ENCODE measurements around the gene ARL14EPL. TPM values are rescaled to one million over a fixed set of nuclear protein-coding genes. Genes with fewer than 3 reads are reported as not detected.

The ARL14EPL gene
- total RNA-seq, 1 donor from 2014 or later = not detected

DNA sequence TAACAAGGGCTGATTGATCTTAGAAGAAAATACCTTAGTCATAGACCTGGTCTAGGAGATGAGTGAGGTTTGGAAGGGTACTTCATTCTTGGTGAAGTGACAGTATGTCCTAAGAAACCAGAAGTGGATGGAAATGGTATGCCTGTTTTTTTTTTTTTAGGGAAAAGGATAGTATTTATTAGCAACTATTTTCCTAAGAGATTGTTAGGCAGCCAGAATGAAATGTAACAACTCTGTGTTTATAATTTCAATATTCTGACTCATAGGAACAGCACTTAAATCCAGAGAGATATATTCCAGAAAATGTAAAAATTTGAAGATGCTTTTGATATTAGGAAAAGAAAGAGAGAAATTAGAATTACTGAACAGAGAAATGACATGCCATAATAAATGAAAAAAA is 21.2 kb upstream of the ARL14EPL start:
- H3K4me1 Mint-ChIP-seq = no peaks in the 10 kb centered on the region
- no peak for DNase-seq (ENCODE audit: low spot score)
- Histone ChIP-seq H3K79me2 (ENCODE audit: low read depth) (no peaks in the 10 kb centered on the region), H3K4me1 (no peaks in the 10 kb centered on the region), H3K9me3 (ENCODE audit: low read depth) (no peaks in the 10 kb centered on the region), H3K9ac (no peak overlapping the region), H3K36me3 (no peaks in the 10 kb centered on the region), H3F3A (ENCODE audit: low read depth) (no peaks in the 10 kb centered on the region), H3K4me3 (no peak overlapping the region), H3K27ac (no peak overlapping the region), H3K4me2 (no peak overlapping the region), H3K27me3 (no peaks in the 10 kb centered on the region), H2AFZ (replicated peaks) (no peak overlapping the region), H4K20me1 (ENCODE audit: low read depth) (no peaks in the 10 kb centered on the region)
- H3K36me3 Mint-ChIP-seq = no peaks in the 10 kb centered on the region
- TF ChIP-seq EZH2 (IDR thresholded peaks at IDR 0.05) (no peak), EZH2phosphoT487 (IDR thresholded peaks at IDR 0.05) (no peak)
- TF ChIP-seq, protein P1, sequence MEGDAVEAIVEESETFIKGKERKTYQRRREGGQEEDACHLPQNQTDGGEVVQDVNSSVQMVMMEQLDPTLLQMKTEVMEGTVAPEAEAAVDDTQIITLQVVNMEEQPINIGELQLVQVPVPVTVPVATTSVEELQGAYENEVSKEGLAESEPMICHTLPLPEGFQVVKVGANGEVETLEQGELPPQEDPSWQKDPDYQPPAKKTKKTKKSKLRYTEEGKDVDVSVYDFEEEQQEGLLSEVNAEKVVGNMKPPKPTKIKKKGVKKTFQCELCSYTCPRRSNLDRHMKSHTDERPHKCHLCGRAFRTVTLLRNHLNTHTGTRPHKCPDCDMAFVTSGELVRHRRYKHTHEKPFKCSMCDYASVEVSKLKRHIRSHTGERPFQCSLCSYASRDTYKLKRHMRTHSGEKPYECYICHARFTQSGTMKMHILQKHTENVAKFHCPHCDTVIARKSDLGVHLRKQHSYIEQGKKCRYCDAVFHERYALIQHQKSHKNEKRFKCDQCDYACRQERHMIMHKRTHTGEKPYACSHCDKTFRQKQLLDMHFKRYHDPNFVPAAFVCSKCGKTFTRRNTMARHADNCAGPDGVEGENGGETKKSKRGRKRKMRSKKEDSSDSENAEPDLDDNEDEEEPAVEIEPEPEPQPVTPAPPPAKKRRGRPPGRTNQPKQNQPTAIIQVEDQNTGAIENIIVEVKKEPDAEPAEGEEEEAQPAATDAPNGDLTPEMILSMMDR (IDR thresholded peaks at IDR 0.05) = no peak
- no peaks in the 10 kb centered on the region for H3K27me3 Mint-ChIP-seq (ENCODE audit: insufficient read depth, low read depth)
- H3K27ac Mint-ChIP-seq = no peak overlapping the region
- H3K9me3 Mint-ChIP-seq = no peaks in the 10 kb centered on the region
- no peak overlapping the region for H3K4me3 Mint-ChIP-seq

DNA sequence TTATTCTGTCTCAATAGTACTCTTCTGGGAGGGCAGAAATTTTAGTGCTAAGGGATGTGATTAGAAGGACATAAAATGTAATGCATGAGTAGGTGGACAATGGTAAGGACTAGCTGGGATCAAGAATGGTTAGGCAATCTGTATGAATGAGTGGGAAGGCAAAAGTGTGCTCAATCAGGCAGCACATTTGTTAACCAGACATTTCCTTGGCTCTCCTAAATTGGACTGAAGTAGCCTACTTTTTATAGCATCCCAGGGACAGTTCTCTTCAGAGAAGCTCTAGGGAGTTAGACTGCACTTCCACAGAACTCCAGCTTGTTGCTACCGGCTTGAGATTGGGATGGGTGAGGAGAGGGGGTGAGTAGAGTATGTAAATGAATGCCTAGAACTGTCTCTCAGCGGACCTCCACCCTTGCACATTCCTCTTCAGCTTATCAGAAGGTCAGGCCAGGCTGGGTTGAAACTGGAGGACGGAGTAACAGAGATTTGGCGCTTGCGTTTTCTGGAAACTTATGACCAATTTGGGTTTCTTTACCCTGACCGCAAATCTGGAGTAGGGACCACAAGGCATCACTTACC is 19.0 kb upstream of the ARL14EPL start:
- TF ChIP-seq EZH2phosphoT487 (IDR thresholded peaks at IDR 0.05) (no peak), EZH2 (IDR thresholded peaks at IDR 0.05) (no peak)
- TF ChIP-seq, protein P1 (IDR thresholded peaks at IDR 0.05) = no peak
- Mint-ChIP-seq H3K27ac (no peak overlapping the region), H3K27me3 (ENCODE audit: insufficient read depth, low read depth) (no peaks in the 10 kb centered on the region), H3K4me3 (no peak overlapping the region), H3K4me1 (no peaks in the 10 kb centered on the region), H3K9me3 (no peaks in the 10 kb centered on the region), H3K36me3 (no peaks in the 10 kb centered on the region)
- Histone ChIP-seq H3K79me2 (ENCODE audit: low read depth) (no peaks in the 10 kb centered on the region), H3K27me3 (no peaks in the 10 kb centered on the region), H3K4me1 (no peaks in the 10 kb centered on the region), H3K36me3 (no peaks in the 10 kb centered on the region), H3K4me3 (no peak overlapping the region), H2AFZ (replicated peaks) (no peak overlapping the region), H3K9me3 (ENCODE audit: low read depth) (no peaks in the 10 kb centered on the region), H4K20me1 (ENCODE audit: low read depth) (no peaks in the 10 kb centered on the region), H3K4me2 (no peak overlapping the region), H3K9ac (no peak overlapping the region), H3K27ac (no peak overlapping the region), H3F3A (ENCODE audit: low read depth) (no peaks in the 10 kb centered on the region)
- peak; percentile 5 for DNase-seq (ENCODE audit: low spot score)

DNA sequence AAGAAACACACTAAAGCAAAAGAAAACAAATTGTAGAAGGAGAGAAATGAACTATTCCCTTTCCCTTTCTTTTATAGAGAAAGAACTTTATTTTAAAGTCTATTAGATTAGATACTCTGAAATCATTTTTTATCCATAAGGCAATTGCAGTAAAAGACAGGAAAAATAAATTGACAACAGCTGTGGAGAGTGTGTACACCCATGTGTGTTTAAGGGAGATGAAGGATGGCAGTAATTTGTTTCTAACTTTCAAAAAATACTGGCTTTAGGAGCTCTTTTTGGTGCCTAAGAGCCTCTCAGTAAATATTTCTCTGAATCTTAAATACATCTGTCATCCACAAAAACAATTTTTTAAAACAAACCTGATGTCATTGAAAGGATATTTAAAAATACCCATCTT is 18.3 kb upstream of the ARL14EPL start:
- H3K4me2 ChIP-seq = no peak overlapping the region
- no peaks in the 10 kb centered on the region for H3K9me3 Mint-ChIP-seq
- no peak overlapping the region for H3K4me3 Mint-ChIP-seq
- no peaks in the 10 kb centered on the region for H4K20me1 ChIP-seq (ENCODE audit: low read depth)
- no peaks in the 10 kb centered on the region for H3K36me3 ChIP-seq
- DNase-seq (ENCODE audit: low spot score) = no peak
- H3K4me1 ChIP-seq = no peaks in the 10 kb centered on the region
- no peaks in the 10 kb centered on the region for H3K27me3 ChIP-seq
- no peaks in the 10 kb centered on the region for H3K36me3 Mint-ChIP-seq
- TF ChIP-seq EZH2 (IDR thresholded peaks at IDR 0.05) (no peak), EZH2phosphoT487 (IDR thresholded peaks at IDR 0.05) (no peak)
- TF ChIP-seq, protein P1 (IDR thresholded peaks at IDR 0.05) = no peak
- no peaks in the 10 kb centered on the region for H3K79me2 ChIP-seq (ENCODE audit: low read depth)
- no peak overlapping the region for H3K4me3 ChIP-seq
- H3K9me3 ChIP-seq (ENCODE audit: low read depth) = no peaks in the 10 kb centered on the region
- no peak overlapping the region for H3K9ac ChIP-seq
- no peaks in the 10 kb centered on the region for H3K4me1 Mint-ChIP-seq
- H2AFZ ChIP-seq (replicated peaks) = no peak overlapping the region
- no peaks in the 10 kb centered on the region for H3F3A ChIP-seq (ENCODE audit: low read depth)
- H3K27ac Mint-ChIP-seq = no peak overlapping the region
- no peaks in the 10 kb centered on the region for H3K27me3 Mint-ChIP-seq (ENCODE audit: insufficient read depth, low read depth)
- H3K27ac ChIP-seq = no peak overlapping the region

Measured in neural progenitor cell (in vitro differentiated cells).